Suprapubic skin (tissue), 4 donors: ENCODE data around the gene SLC15A1. TPM values are rescaled to one million over a fixed set of nuclear protein-coding genes. Genes with fewer than 3 reads are reported as not detected.

Experiments used
- DNase-seq, 2 donors: peaks; one replicate each; pipeline ENCODE4 v3.0.0-alpha.2; 2019; ENCODE audit warnings: low spot score in 2 of 2
- H3K27ac ChIP-seq: fragments of 200-600 bp; sonication (generic); one replicate; pipeline ENCODE4 v1.5.1; 2019
- H3K27me3 ChIP-seq: fragments of 200-600 bp; sonication (generic); one replicate; pipeline ENCODE4 v1.5.1; 2019
- H3K36me3 ChIP-seq: fragments of 200-600 bp; sonication (generic); one replicate; pipeline ENCODE4 v1.5.1; 2019
- H3K4me1 ChIP-seq: fragments of 200-600 bp; sonication (generic); one replicate; pipeline ENCODE4 v1.5.1; 2019
- H3K4me3 ChIP-seq: fragments of 200-600 bp; sonication (generic); one replicate; pipeline ENCODE4 v1.5.1; 2019; ENCODE audit warnings: mild to moderate bottlenecking
- H3K9me3 ChIP-seq: fragments of 200-600 bp; sonication (generic); one replicate; pipeline ENCODE4 v1.5.1; 2019
- EP300 ChIP-seq: sonication (generic); formaldehyde crosslinking; IDR thresholded peaks from one replicate; pipeline ENCODE4 v1.6.1; 2017; ENCODE audit warnings: antibody characterized with exemption
- POLR2A ChIP-seq, 2 donors: fragments of 450-650 bp; IDR thresholded peaks; one replicate each; pipeline ENCODE4 v1.6.1; 2017; ENCODE audit warnings: antibody characterized with exemption in 2 of 2, mild to moderate bottlenecking in 2 of 2, moderate library complexity in 2 of 2
- POLR2AphosphoS5 ChIP-seq, 3 donors: sonication (generic); formaldehyde crosslinking; IDR thresholded peaks; one replicate each; pipeline ENCODE4 v1.6.1; 2017; ENCODE audit warnings: antibody characterized with exemption in 3 of 3
- WGBS: methylation state at CpG from one replicate; pipeline ENCODE4 v1.1.5; 2018; 5-methylcytosine and 5-hydroxymethylcytosine counted together
- total RNA-seq, 4 donors: library from RNA; depleted of rRNA; stranded (reverse); fragments of >200 nt; gene quantifications; one replicate each; pipeline ENCODE4 v1.1.0, GENCODE V29; 2016
- TF ChIP-seq, protein P1 (sequence below), 2 donors: fragments of 200-600 bp in 1 of 2; fragments of 450-650 bp in 1 of 2; sonication (generic) in 1 of 2; IDR thresholded peaks; one replicate each; pipeline ENCODE4 v1.5.1; 2016 to 2019; ENCODE audit warnings: antibody characterized with exemption in 2 of 2, mild to moderate bottlenecking in 1 of 2, moderate library complexity in 1 of 2

Gene SLC15A1
- total RNA-seq, 4 donors from 2014 or later = 34.1 to 64.3 (median 62.4) TPM

DNA sequence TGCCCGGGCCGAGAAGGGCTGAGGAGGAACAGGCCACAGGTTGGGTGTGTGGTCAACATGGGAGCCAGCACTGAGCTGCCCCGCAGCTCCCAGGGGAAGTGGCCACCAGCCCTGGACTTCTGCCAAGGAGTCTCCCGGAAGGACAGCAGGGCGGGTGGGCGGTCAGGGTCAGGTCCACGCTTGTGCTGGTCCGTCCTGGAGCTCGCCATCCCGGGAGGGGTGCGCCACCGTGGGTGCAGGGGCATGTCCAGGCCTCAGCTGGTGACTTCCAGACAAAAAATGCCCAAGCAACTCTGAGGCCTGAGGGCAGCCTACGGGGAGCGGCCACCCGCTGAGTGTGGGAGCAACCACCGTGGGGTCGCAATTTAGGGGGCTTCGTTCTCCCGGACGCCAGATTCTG is 21.4 kb upstream of the SLC15A1 start:
- H3K27ac ChIP-seq = no peak overlapping the region
- DNase-seq = no peak
- WGBS = 91% methylated on average over 13 of the region's 20 CpGs
- TF ChIP-seq POLR2AphosphoS5 (IDR thresholded peaks at IDR 0.05) = no peak
- TF ChIP-seq, protein P1, sequence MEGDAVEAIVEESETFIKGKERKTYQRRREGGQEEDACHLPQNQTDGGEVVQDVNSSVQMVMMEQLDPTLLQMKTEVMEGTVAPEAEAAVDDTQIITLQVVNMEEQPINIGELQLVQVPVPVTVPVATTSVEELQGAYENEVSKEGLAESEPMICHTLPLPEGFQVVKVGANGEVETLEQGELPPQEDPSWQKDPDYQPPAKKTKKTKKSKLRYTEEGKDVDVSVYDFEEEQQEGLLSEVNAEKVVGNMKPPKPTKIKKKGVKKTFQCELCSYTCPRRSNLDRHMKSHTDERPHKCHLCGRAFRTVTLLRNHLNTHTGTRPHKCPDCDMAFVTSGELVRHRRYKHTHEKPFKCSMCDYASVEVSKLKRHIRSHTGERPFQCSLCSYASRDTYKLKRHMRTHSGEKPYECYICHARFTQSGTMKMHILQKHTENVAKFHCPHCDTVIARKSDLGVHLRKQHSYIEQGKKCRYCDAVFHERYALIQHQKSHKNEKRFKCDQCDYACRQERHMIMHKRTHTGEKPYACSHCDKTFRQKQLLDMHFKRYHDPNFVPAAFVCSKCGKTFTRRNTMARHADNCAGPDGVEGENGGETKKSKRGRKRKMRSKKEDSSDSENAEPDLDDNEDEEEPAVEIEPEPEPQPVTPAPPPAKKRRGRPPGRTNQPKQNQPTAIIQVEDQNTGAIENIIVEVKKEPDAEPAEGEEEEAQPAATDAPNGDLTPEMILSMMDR (IDR thresholded peaks at IDR 0.05) = no peak
- no peak for TF ChIP-seq POLR2A (IDR thresholded peaks at IDR 0.05)
- no peak for TF ChIP-seq EP300
- no peaks in the 10 kb centered on the region for H3K36me3 ChIP-seq
- H3K27me3 ChIP-seq = no peaks in the 10 kb centered on the region
- H3K4me1 ChIP-seq = no peaks in the 10 kb centered on the region
- H3K9me3 ChIP-seq = no peaks in the 10 kb centered on the region
- no peak overlapping the region for H3K4me3 ChIP-seq

DNA sequence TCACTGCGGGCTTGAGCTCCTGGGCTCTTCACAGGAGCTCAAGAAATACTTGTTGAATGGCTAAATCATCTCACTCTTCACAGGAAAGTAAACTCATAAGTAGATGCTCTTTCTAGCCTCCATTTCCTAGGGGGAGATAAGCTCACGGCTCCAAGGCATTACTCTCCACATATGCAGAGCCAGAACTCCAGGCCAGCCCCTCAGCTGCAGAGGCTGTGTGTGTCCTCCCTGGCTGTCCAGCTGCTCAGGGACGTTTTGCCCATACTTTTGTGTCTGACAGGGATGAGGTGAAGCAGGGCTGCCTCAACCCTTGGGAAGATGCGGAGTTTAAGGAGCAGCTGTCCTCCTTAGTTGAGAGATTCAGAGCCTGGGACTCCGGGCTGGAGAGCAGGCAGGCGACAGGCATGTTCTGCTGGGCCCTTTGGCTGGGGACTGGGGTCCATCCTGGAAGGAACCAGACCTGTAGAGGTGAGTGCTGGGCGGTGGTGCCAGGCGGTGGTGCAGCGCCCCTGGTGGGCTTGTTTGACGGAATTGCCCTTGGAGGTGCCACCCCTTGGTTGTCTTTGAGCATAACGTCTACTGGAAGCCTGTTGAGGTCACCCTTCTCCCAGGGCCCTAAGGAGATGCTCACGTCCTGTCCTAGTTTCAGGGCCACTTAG is 20.5 kb upstream of the SLC15A1 start:
- 92% methylated on average over 12 of the region's 12 CpGs for WGBS
- TF ChIP-seq, protein P1 (IDR thresholded peaks at IDR 0.05) = no peak
- no peak for TF ChIP-seq EP300
- TF ChIP-seq POLR2AphosphoS5 (IDR thresholded peaks at IDR 0.05) = no peak
- no peak for TF ChIP-seq POLR2A (IDR thresholded peaks at IDR 0.05)
- no peak overlapping the region for H3K4me3 ChIP-seq
- no peaks in the 10 kb centered on the region for H3K27me3 ChIP-seq
- DNase-seq = no peak
- no peaks in the 10 kb centered on the region for H3K4me1 ChIP-seq
- H3K36me3 ChIP-seq = no peaks in the 10 kb centered on the region
- H3K27ac ChIP-seq = no peak overlapping the region
- no peaks in the 10 kb centered on the region for H3K9me3 ChIP-seq

DNA sequence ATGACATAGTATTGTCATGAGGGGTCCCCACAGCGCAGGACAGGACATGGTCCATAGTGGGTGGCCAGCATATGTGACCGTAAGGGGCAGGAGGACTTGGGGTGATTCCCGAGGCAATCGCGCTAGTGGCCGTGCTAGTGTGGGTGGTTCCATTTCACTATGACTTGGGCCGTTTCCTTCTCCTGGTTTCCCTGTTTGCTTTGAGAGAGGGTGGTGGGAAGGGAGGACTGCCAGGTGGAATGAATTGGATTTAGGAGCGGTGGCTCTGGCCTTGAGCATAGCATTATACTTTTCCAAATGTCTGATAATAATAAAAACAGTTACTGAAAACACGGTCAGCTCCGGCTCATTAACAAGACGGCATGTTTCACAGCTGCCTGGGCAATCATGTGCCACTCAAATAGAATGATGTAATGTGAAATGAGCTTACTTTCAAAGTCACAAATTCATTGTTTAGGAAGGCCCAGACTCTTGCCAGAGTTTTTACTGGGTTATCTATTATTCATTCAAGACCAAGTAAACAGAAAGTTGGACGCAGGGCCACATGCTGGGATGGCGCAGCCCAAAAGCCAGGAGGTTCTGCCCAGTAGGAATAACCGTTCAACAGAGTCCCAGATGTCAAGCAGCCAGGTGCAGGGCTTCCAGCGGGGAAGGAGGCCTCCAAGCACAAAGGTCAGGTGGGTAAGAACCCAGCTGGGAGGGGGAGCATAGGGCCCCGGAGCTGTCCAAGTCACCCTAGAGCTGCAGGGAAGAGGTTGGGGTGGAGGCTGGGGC is 19.6 kb upstream of the SLC15A1 start:
- no peak for DNase-seq
- no peaks in the 10 kb centered on the region for H3K36me3 ChIP-seq
- no peak overlapping the region for H3K4me3 ChIP-seq
- WGBS = 88% methylated on average over 16 of the region's 16 CpGs
- no peak for TF ChIP-seq EP300
- no peak for TF ChIP-seq POLR2AphosphoS5 (IDR thresholded peaks at IDR 0.05)
- TF ChIP-seq, protein P1 (IDR thresholded peaks at IDR 0.05) = no peak
- TF ChIP-seq POLR2A (IDR thresholded peaks at IDR 0.05) = no peak
- no peak overlapping the region for H3K27ac ChIP-seq
- H3K27me3 ChIP-seq = peaks cover under 1% of the 10 kb centered on the region
- no peaks in the 10 kb centered on the region for H3K9me3 ChIP-seq
- no peaks in the 10 kb centered on the region for H3K4me1 ChIP-seq

DNA sequence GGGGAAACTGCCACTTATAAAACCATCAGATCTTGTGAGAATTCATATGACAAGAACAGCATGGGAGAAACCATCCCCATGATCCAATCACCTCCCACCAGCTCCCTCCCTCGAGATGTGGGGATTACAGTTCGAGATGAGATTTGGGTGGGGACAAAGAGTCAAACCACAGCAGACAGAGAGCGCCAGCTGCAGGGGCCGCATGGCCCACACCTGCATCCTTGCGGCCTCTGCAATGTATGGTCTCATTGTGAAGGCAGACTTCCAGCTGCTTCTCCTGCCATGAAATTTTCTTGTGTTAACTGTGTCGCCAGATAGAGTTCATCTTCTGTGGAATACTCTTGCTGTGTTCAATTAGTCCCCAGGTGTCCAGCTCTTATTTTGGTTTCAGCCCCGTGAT is 17.3 kb upstream of the SLC15A1 start:
- no peaks in the 10 kb centered on the region for H3K9me3 ChIP-seq
- H3K27me3 ChIP-seq = peaks cover 8% of the 10 kb centered on the region
- no peak for DNase-seq
- 48% methylated on average over 7 of the region's 7 CpGs for WGBS
- TF ChIP-seq POLR2A (IDR thresholded peaks at IDR 0.05) (no peak), EP300 (no peak), POLR2AphosphoS5 (IDR thresholded peaks at IDR 0.05) (no peak)
- TF ChIP-seq, protein P1 (IDR thresholded peaks at IDR 0.05) = no peak
- no peak overlapping the region for H3K27ac ChIP-seq
- no peaks in the 10 kb centered on the region for H3K36me3 ChIP-seq
- H3K4me3 ChIP-seq = no peak overlapping the region
- no peaks in the 10 kb centered on the region for H3K4me1 ChIP-seq

DNA sequence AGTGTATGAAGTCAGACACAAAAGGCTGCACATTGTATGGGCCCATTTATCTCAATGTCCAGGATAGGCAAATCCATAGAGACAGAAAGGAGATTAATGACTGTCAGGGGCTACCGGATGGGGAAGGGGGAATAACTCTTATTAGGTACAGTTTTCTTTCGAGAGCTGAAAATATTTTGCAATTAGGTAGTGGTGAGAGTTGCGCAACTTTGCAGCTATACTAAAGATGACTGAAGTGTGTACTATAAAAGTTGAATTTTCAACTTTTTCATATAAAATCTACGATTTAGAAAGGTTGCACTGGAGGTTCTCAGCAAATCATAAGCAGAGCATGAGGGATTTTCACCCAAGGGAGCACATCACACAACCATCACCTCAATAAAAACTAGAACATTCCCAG is 16.1 kb upstream of the SLC15A1 start:
- WGBS = 81% methylated on average over 4 of the region's 4 CpGs
- Histone ChIP-seq H3K27me3 (peaks cover 8% of the 10 kb centered on the region), H3K4me3 (no peak overlapping the region), H3K27ac (no peak overlapping the region), H3K9me3 (no peaks in the 10 kb centered on the region), H3K36me3 (no peaks in the 10 kb centered on the region), H3K4me1 (no peaks in the 10 kb centered on the region)
- TF ChIP-seq POLR2AphosphoS5 (IDR thresholded peaks at IDR 0.05) (no peak), POLR2A (IDR thresholded peaks at IDR 0.05) (no peak), EP300 (no peak)
- no peak for DNase-seq
